Gastrocnemius medialis (tissue), 4 donors: Measurements from ENCODE around the gene GPC6. TPM values are rescaled to one million over a fixed set of nuclear protein-coding genes. Genes with fewer than 3 reads are reported as not detected.

Experiments
- ATAC-seq, 2 donors: fragments of 150-250 bp; one replicate each; pipeline ENCODE4 v1.9.1; 2016
- DNase-seq, 2 donors: peaks; one replicate each; pipeline ENCODE4 v3.0.0-alpha.2; 2019
- H3K27ac ChIP-seq, 4 donors: fragments of 200-600 bp; sonication (generic); 1 replicate in 1 of 4; 2 replicates in 3 of 4; pipeline ENCODE4 v1.5.1; 2016 to 2018; ENCODE audit warnings: mild to moderate bottlenecking in 2 of 4, moderate library complexity in 1 of 4
- H3K27me3 ChIP-seq, 3 donors: fragments of 200-600 bp; sonication (generic) in 2 of 3; 1 replicate in 1 of 3; 2 replicates in 2 of 3; pipeline versions ENCODE4 v1.5.1 to v1.6.0; 2016 to 2019; ENCODE audit warnings: mild to moderate bottlenecking in 1 of 3, moderate library complexity in 1 of 3
- H3K36me3 ChIP-seq, 2 donors: fragments of 200-600 bp; sonication (generic) in 1 of 2; one replicate each; pipeline ENCODE4 v1.5.1; 2017 to 2018
- H3K4me1 ChIP-seq, 2 donors: fragments of 200-600 bp; sonication (generic) in 1 of 2; one replicate each; pipeline ENCODE4 v1.5.1; 2016 to 2017; ENCODE audit warnings: mild to moderate bottlenecking in 2 of 2
- H3K4me3 ChIP-seq, 4 donors: fragments of 200-600 bp; sonication (generic) in 3 of 4; 1 replicate in 1 of 4; 2 replicates in 3 of 4; pipeline ENCODE4 v1.5.1; 2016 to 2019; ENCODE audit warnings: mild to moderate bottlenecking in 2 of 4
- H3K9me3 ChIP-seq, 3 donors: fragments of 200-600 bp; sonication (generic) in 2 of 3; 1 replicate in 1 of 3; 2 replicates in 2 of 3; pipeline ENCODE4 v1.5.1; 2016 to 2019
- POLR2A ChIP-seq, 2 donors: fragments of 450-650 bp; IDR thresholded peaks; one replicate each; pipeline ENCODE4 v1.6.1; 2017; ENCODE audit warnings: antibody characterized with exemption in 2 of 2, mild to moderate bottlenecking in 2 of 2, moderate library complexity in 2 of 2
- in situ Hi-C, 4 donors: fragments of 200-750 bp; cut with MboI; loops; one replicate each; pipeline versions ENCODE4 v1.15.0 to v1.8.0; 2017; ENCODE audit warnings: low sequenced_read_pairs in 4 of 4
- intact Hi-C: fragments of 100-400 bp; cut with DNase I; formaldehyde crosslinking; loops from one replicate; pipeline ENCODE4 v1.15.1; 2023; ENCODE audit warnings: low total_unique reads
- total RNA-seq, 4 donors: library from RNA; depleted of rRNA; stranded (reverse); fragments of >200 nt; gene quantifications; one replicate each; pipeline versions ENCODE4 v1.1.0 to v1.2.3, GENCODE V29; 2016
- TF ChIP-seq, protein P1 (sequence below), 5 experiments: fragments of 450-650 bp in 3 of 5; fragments of 200-600 bp in 2 of 5; sonication (generic) in 2 of 5; IDR thresholded peaks in 4 of 5; conservative IDR thresholded peaks in 1 of 5; 1 replicate in 4 of 5; 2 replicates in 1 of 5; pipeline ENCODE4 v1.5.1; 2016 to 2019; ENCODE audit warnings: antibody characterized with exemption in 5 of 5, mild to moderate bottlenecking in 3 of 5, moderate library complexity in 3 of 5

Gene GPC6
- total RNA-seq, 4 donors from 2014 or later: 0.47 to 0.88 (median 0.59) TPM

DNA sequence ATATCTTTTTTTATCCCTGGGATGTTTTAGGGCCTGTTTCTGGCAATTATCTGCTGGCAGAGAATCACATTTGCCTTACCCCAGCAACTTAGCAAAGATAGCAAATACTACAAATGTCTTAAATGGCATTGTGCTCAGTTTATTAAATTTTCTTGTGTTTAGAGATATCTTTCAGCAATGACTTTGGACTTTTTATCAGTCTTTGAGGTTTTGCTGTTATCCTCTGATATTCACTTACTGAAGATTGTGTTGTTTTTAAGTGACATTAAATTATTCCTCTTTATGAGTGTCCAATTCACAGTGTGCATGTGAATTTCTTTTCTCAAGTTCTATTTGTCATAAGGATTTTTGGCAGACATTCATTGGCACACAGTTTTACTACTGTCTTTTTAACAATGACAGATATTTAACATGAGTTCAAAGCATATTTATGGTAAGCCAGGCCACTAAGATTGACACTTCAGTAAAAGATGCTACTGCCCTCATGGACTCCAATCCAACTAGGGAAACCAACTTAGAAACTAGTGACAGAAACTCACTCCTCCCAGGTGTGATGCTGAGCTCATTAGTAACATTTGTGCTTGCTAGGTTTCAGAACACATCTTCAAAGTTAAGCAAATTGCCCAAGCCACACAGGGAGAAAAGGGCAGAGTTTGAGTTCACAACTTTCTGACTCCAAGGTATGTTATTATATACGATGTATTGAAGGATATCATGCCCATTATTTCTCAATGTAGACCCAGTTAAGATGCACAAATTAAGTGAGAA, 481.9 kb downstream of the GPC6 start:
- ATAC-seq (no peak), DNase-seq (no peak)
- in situ Hi-C loops (no loop called here), intact Hi-C loops (no loop called here)
- no peak overlapping the region for H3K27ac ChIP-seq
- no peaks in the 10 kb centered on the region for H3K9me3 ChIP-seq
- H3K27me3 ChIP-seq: no peaks in the 10 kb centered on the region
- H3K36me3 ChIP-seq: no peaks in the 10 kb centered on the region
- TF ChIP-seq, protein P1, sequence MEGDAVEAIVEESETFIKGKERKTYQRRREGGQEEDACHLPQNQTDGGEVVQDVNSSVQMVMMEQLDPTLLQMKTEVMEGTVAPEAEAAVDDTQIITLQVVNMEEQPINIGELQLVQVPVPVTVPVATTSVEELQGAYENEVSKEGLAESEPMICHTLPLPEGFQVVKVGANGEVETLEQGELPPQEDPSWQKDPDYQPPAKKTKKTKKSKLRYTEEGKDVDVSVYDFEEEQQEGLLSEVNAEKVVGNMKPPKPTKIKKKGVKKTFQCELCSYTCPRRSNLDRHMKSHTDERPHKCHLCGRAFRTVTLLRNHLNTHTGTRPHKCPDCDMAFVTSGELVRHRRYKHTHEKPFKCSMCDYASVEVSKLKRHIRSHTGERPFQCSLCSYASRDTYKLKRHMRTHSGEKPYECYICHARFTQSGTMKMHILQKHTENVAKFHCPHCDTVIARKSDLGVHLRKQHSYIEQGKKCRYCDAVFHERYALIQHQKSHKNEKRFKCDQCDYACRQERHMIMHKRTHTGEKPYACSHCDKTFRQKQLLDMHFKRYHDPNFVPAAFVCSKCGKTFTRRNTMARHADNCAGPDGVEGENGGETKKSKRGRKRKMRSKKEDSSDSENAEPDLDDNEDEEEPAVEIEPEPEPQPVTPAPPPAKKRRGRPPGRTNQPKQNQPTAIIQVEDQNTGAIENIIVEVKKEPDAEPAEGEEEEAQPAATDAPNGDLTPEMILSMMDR (IDR thresholded peaks at IDR 0.05 in 4 of 5, conservative IDR thresholded peaks at IDR 0.05 in 1 of 5): no peak
- no peak for TF ChIP-seq POLR2A (IDR thresholded peaks at IDR 0.05)
- no peaks in the 10 kb centered on the region for H3K4me1 ChIP-seq
- no peak overlapping the region for H3K4me3 ChIP-seq

DNA sequence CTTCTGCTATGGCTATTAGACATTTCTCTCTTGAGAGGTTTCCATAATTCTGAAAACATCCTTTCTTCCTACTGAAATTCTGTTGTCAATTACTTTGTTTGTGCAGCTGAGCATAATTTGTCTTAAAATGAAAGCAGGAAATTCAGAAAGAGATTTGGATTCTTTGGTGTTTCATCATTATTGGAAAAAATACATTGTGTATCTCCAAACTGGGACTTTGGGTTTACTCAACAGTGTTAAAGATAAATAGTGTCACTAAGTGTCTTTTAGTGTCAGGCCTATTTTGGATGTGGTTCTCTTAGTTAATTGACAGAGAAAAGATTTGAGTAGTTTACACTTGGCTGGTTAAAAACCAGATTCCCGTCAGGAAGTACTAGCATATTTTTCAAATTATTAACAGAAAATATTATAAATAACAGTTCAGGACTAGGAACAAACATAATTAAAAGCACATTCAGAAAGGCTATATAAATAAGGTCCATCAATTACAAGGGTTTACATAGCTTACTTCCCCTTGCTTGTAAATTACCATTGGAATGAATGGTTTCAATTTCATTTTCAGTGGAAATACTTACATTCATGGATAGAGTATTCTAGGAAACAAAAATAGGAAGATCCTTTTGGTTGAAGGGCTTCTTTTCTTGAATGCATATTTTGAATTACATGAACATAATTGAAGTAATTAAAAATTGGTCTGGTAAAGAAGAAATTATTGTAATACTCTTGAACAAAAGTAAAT, 483.1 kb downstream of the GPC6 start:
- in situ Hi-C loops (no loop called here), intact Hi-C loops (no loop called here)
- no peaks in the 10 kb centered on the region for H3K4me1 ChIP-seq
- H3K27me3 ChIP-seq: no peaks in the 10 kb centered on the region
- peaks cover 0 to 6% (median 0%) of the 10 kb centered on the region in 3 donors for H3K9me3 ChIP-seq
- DNase-seq: no peak
- H3K36me3 ChIP-seq: no peaks in the 10 kb centered on the region
- no peak for ATAC-seq
- H3K4me3 ChIP-seq: no peak overlapping the region
- TF ChIP-seq, protein P1 (IDR thresholded peaks at IDR 0.05 in 4 of 5, conservative IDR thresholded peaks at IDR 0.05 in 1 of 5): no peak
- no peak for TF ChIP-seq POLR2A (IDR thresholded peaks at IDR 0.05)
- H3K27ac ChIP-seq: no peak overlapping the region

DNA sequence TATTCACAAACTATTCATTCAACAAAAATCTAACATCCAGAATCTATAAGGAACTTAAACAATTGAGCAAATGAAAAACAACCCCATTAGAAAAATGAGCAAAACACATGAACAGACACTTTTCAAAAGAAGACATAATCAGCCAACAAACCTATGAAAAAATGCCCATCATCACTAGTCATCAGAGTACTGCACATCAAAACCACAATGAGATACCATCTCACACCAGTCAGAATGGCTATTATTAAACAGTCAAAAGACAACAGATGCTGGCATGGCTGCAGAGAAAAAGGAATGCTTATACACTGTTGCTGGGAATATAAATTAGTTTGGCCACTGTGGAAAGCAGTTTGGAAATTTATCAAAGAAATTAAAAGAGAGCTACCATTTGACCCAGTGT, 487.6 kb downstream of the GPC6 start:
- H3K4me1 ChIP-seq: no peaks in the 10 kb centered on the region
- H3K4me3 ChIP-seq: no peak overlapping the region
- TF ChIP-seq, protein P1 (IDR thresholded peaks at IDR 0.05 in 4 of 5, conservative IDR thresholded peaks at IDR 0.05 in 1 of 5): no peak
- TF ChIP-seq POLR2A (IDR thresholded peaks at IDR 0.05): no peak
- in situ Hi-C loops: no loop called here
- intact Hi-C loops: no loop called here
- peaks cover 0 to 6% (median 0%) of the 10 kb centered on the region in 3 donors for H3K9me3 ChIP-seq
- H3K36me3 ChIP-seq: no peaks in the 10 kb centered on the region
- ATAC-seq: no peak
- H3K27me3 ChIP-seq: no peaks in the 10 kb centered on the region
- no peak overlapping the region for H3K27ac ChIP-seq
- no peak for DNase-seq

DNA sequence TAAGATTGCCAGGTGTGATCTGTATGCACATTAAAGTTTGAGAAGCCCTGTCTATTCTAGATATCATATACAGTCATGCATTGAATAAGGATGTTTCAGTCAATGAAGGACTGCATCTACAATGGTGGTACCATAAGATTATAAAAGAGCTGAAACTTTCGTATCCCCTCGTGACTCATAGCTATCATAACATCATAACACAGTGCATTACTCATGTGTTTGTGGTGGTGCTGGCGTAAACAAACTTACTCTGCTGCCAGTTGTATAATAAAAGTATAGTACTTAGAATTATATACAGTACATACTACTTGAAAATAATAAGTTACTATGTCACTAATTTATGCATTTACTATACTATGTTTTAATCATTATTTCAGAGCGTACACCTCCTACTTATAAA, 489.3 kb downstream of the GPC6 start:
- in situ Hi-C loops (no loop called here), intact Hi-C loops (no loop called here)
- H3K27ac ChIP-seq: no peak overlapping the region
- DNase-seq (no peak), ATAC-seq (no peak)
- H3K4me1 ChIP-seq: no peaks in the 10 kb centered on the region
- TF ChIP-seq, protein P1 (IDR thresholded peaks at IDR 0.05 in 4 of 5, conservative IDR thresholded peaks at IDR 0.05 in 1 of 5): no peak
- TF ChIP-seq POLR2A (IDR thresholded peaks at IDR 0.05): no peak
- peaks cover 0 to 6% (median 0%) of the 10 kb centered on the region in 3 donors for H3K9me3 ChIP-seq
- no peaks in the 10 kb centered on the region for H3K36me3 ChIP-seq
- H3K27me3 ChIP-seq: no peaks in the 10 kb centered on the region
- H3K4me3 ChIP-seq: no peak overlapping the region
